VCaP (cell line): ENCODE measurements around the gene PTGER3.
"Not testable (repeated sequence)": the region's sequence is repeated elsewhere in the genome, so short reads cannot be mapped to it uniquely, and the experiment has no call there.

Source experiments
- H3K27ac ChIP-seq: fragments of 450-650 bp; 2 replicates; pipeline ENCODE4 v1.5.1; 2017
- CTCF ChIP-seq: fragments of 450-650 bp; conservative IDR thresholded peaks from 2 replicates; pipeline ENCODE4 v1.5.1; 2017; ENCODE audit warnings: mild to moderate bottlenecking, moderate library complexity

PTGER3 gene

GRCh38 chr1:70941563-70941962 is 106.1 kb downstream of the PTGER3 start:
- no peak for TF ChIP-seq CTCF
- no peak overlapping the region for H3K27ac ChIP-seq

- not testable (repeated sequence) for H3K27ac ChIP-seq
Measured at GRCh38 chr1:70940398-70940797, 107.2 kb downstream of the PTGER3 start.

GRCh38 chr1:70934194-70934961 is 113.2 kb downstream of the PTGER3 start:
- no peak overlapping the region for H3K27ac ChIP-seq
- TF ChIP-seq CTCF = no peak

- no peak for TF ChIP-seq CTCF
- H3K27ac ChIP-seq = no peak overlapping the region
Measured at GRCh38 chr1:70930062-70930461, 117.6 kb downstream of the PTGER3 start.

GRCh38 chr1:70922196-70922595 is 125.4 kb downstream of the PTGER3 start:
- H3K27ac ChIP-seq = no peak overlapping the region
- TF ChIP-seq CTCF = no peak
